Ovary (tissue), 3 donors: ENCODE measurements around the gene INVS.

Source experiments
- POLR2A ChIP-seq: fragments of 450-650 bp; IDR thresholded peaks from one replicate; pipeline ENCODE4 v1.6.1; 2017; ENCODE audit warnings: antibody characterized with exemption, mild to moderate bottlenecking, moderate library complexity
- TF ChIP-seq, protein P1 (sequence below), 3 donors: fragments of 450-650 bp in 2 of 3; fragments of 200-600 bp in 1 of 3; IDR thresholded peaks; one replicate each; pipeline versions ENCODE4 v1.5.1 to v1.8.0; 2016 to 2022; ENCODE audit warnings: antibody characterized with exemption in 3 of 3, mild to moderate bottlenecking in 1 of 3
- donor health status: DM: no; HTN: no; CAD: no.

DNA sequence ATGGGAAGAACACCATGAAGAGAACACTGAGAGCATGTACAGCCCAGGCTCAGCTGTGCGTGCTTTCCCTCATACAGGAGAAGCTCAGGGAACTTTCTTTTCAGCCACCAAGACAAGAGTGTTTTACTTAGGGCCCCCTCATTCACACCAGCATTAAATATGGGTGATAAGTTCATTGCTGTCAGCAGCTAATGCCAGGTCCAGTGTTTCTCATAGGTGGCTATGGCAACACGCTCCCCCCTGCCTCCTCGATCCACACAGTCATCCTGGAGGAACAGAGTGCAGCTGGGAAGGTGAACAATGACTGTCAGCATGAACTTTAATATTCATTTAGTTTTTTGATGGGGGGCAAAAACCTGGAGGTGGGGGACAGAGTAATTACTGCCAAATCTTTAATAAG lies 199.3 kb downstream of the INVS start:
- TF ChIP-seq, protein P1, sequence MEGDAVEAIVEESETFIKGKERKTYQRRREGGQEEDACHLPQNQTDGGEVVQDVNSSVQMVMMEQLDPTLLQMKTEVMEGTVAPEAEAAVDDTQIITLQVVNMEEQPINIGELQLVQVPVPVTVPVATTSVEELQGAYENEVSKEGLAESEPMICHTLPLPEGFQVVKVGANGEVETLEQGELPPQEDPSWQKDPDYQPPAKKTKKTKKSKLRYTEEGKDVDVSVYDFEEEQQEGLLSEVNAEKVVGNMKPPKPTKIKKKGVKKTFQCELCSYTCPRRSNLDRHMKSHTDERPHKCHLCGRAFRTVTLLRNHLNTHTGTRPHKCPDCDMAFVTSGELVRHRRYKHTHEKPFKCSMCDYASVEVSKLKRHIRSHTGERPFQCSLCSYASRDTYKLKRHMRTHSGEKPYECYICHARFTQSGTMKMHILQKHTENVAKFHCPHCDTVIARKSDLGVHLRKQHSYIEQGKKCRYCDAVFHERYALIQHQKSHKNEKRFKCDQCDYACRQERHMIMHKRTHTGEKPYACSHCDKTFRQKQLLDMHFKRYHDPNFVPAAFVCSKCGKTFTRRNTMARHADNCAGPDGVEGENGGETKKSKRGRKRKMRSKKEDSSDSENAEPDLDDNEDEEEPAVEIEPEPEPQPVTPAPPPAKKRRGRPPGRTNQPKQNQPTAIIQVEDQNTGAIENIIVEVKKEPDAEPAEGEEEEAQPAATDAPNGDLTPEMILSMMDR (IDR thresholded peaks at IDR 0.05) = no peak
- no peak for TF ChIP-seq POLR2A
